Stimulated activated CD4-positive, alpha-beta T cell treated with anti-CD3 and anti-CD28 coated beads, Interleukin-4, amount 100 ng/mL, for 4 hours (primary cell): ENCODE measurements around the gene GEMIN5.
"Not testable (repeated sequence)": the region's sequence is repeated elsewhere in the genome, so short reads cannot be mapped to it uniquely, and the experiment has no call there.

Experiments
- DNase-seq, 2 experiments: peaks; one replicate each; pipeline ENCODE4 v3.0.0-alpha.2; 2020

GEMIN5 gene

DNA sequence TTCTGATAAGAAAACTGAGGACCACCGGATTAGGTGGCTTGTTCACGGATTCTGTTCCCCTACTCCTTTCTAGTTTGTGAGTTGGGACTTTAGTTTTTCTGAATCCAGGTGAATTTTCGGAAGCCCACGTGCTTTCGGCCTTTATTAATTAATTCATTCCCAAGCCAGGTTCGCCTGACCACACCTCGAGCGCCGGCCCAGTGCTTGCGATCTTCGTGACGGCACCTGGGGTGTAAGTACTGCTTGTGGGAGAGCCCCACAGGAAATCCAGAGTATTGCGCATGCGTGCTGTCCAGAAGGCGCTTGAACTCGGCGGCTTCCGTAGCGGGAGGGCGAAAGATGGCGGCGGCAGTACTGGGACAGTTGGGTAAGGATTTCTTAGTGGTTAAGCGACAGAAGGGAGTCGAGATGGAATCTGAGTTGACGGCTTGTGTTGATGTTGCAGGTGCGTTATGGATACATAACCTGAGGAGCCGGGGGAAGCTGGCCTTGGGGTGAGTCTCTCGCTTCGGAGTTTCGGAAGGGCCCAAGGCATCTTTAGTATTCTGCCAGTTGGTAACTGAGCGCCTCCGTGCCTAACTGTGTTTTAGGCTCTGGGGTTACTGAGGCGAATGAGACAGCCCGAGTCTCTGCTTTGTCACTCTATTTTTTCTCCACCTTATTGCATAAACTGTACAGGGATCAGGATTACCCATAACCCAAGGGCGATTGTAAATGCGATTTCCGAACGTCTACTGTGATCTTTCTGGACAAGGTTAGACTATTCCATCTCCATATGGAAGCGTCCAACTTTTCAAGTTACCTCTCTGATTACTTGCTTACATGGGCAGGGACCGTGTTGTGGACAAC is 3.0 kb upstream of the GEMIN5 start, which contains the start of gene MRPL22:
TSS of gene MRPL22 (plus strand) at position 302 of the 849 bp plus-strand sequence. CDS start at position 340, 38 bp downstream.
- DNase-seq, result peak; percentile 90 to 93

- DNase-seq, result peak in 1 of 2 experiments; percentile 1
Measured at GRCh38 chr5:154940375-154940771, 2.4 kb upstream of the GEMIN5 start.

- DNase-seq, result not testable (repeated sequence)
Measured at GRCh38 chr5:154939387-154939786, 1.4 kb upstream of the GEMIN5 start.

GRCh38 chr5:154937186-154937717 is 759 bp downstream of the GEMIN5 start:
- no peak for DNase-seq

DNA sequence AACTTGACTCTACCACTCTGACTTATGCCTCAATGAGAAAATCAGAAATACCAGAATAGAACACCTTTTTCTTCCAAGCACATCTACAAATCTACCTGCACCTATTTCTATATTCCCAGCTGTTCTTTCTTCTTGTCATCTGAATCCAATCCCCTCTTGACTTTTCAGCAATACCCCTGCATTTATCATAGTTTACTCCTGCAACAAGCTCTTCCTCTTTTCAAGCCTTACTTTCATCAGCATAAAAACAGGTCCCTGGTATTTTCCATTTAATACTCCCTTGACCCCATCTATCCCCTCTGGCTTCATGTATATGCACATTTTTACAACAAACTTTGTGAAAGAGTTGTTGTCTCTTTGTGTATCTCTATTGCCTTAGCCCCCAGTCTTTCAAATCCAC is 3.1 kb downstream of the GEMIN5 start:
- no peak for DNase-seq

DNA sequence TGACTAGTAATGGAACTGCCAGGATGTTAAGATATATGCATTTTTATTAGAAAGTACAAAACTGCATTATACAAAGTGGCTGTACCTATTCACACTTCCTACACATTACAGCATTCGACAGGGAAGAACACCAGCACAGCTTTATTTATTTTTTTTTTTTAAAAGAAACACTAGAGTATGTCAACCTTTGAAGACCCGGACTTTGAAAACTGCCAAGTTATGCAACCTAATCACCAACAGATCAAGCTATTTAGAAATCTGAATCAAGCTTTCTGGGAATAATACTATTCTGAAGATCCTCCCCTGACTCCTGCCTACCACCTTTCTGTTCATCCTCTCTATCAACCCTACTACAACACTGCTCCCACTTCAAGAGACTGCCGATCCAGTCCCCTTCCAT is 4.5 kb downstream of the GEMIN5 start:
- DNase-seq, result no peak

- DNase-seq, result no peak
Measured at GRCh38 chr5:154923441-154924430, 14.3 kb downstream of the GEMIN5 start.

- DNase-seq, result no peak
Measured at GRCh38 chr5:154917757-154918156, 20.3 kb downstream of the GEMIN5 start.

- no peak for DNase-seq
Measured at GRCh38 chr5:154916874-154917273, 21.1 kb downstream of the GEMIN5 start.

DNA sequence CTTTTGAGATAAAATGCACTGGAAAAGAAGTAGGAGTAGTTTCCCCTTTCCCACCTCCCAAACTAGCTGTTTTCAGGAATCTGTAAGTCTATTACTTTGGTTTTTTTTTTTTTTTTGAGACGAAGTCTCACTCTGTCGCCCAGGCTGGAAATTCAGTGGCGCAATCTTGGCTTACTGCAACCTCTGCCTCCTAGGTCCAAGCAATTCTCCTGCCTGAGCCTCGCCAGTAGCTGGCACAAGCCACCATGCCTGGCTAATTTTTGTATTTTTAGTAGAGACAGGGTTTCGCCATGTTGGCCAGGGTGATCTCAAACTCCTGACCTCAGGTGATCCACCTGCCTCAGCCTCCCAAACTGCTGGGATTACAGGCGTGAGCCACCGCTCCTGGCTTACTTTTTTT is 32.4 kb downstream of the GEMIN5 start:
- DNase-seq, result not testable (repeated sequence)

DNA sequence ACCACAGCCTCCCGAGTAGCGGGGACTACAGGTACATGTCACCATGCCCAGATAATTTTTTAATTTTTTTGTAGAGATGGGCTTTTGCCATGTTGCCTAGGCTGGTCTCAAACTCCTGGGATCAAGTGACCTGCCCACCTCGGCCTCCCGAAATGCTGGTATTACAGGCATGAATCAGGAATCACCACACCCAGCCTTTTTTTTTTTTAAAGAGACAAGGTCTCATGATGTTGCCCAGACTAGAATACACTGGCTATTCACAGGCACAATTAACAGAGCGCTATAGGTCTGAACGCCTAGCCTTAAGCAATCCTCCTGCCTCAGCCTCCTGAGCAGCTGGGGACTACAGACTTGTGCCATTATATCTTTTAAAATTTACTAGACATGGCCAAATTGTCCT is 36.1 kb downstream of the GEMIN5 start:
- no peak for DNase-seq

DNA sequence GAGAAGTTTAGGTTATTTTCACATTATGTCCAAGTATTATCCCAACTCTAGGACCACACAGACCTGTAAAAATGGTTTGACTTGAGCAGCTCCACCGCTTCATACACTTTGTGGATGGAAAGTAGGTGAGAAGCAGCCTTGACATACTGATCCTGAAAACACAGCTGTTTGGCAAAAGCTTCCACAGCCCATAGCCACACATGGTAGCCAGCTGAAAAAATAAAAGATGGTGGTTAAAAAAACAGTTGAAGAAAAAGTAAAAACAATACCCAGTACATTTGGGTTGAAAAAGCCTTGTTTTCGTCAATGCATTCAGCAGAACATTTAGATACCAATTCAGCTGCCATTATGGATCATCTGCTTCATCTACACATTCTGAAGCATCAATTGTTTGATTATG is 36.7 kb downstream of the GEMIN5 start:
- DNase-seq, result no peak

DNA sequence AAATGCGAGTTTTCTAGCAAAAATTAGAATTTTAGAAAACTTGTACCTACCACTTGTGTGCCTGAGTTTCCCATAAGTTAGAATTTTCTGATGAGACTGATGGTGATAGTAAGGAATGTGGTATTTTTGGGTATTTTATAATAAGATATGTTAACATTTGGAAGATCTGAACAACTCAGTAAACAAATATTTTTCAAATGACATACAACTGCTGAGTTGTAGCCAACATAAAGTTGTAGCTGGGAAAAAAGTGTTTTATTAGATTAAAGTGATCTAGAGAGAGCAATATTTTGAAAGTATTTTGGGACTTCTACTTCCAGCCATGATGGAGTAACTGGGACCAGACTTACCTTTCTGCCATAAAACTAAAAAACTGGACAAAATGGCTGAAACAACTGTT is 37.9 kb downstream of the GEMIN5 start:
- DNase-seq, result no peak

- no peak for DNase-seq
Measured at GRCh38 chr5:154899151-154899816, 38.7 kb downstream of the GEMIN5 start.

- no peak for DNase-seq
Measured at GRCh38 chr5:154898210-154898609, 39.8 kb downstream of the GEMIN5 start.

DNA sequence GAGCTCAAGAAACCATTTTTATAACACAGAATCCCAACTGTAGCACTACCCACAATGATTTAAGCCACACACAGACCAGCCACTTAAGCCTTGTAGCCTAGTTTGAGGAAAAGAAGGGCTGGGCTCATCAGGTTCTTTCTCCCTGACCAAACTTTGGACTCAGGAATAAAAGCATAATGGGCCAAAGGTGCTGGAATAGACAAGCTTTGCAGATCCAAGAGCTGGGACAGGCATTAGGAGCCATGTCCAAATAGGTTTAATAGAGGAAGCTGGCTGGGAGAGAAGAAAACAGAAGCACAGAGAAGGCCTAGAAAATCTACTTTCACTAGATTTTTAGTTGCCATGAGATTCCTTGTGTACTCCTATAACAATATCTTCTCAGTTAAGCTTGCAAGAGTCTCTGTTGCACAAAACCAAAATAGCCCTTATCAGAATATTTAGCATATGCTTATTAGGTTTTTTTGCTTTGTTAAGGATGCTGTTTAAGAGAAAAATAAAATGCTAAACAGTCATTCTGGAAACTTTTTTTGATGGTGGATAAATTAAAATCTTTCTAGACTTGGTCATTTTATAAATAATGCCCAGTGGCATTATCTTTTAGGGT is 41.3 kb downstream of the GEMIN5 start:
- no peak for DNase-seq

DNA sequence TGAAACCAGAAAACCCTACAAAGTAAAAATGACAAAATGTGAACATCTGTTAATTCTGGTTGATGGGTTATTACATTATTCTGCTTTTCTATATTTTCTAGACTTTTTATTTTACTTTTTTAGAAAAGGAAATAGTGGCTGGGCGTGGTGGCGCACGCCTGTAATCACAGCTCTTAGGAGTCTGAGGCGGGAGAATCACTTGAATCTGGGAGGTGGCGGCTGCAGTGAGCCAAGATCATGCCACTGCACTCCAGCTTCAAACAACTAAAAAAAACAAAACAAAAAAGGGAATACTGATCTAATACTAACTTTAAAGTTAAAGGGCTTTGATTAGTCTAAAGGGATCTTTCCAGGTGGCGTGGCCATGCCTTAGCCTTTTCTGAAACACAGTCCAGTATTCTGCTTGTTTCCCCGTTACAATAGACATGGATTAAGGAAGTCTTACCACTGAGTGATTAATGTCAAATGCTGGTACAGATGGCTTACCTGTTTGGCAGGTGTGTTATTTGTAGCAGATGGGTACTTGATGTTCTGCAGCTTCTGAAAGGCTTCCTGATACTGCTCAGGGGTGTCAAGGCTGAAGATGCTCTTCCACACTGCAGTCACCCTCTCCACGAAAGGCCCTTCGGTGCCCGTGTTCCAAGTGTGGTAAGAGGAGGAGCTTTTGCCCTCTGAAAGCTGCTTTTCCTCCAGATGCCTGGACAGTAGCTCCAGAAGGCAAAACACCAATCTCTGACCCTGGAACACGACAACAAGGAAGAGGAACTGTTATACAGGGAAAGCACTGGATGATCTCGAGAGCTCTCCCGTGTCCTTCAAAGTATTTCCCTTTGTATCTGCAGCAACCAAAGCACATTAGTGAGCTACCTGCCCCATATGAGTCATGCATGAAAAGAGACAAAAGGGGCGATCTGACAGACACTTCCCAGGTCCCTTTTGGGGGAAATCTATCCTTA is 42.1 kb downstream of the GEMIN5 start:
- DNase-seq, result no peak

DNA sequence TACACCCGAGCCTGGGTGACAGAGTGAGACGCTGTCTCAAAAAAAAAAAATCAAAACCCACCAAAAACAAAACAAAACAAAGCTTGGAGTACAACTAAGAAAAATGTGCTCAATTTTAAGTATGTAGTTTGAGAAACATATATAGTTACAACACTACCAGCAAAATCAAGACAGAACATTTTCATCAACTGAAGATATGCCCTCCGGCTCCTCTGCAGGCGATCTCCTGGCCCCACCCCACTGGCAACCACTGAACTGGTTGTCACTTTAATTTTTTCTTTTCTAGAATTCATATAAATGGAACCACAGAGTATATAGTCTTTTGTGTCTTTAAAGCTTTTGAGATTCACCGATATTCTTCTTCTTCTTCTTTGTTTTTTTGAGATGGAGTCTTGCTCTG is 44.6 kb downstream of the GEMIN5 start:
- DNase-seq, result no peak

GRCh38 chr5:154892369-154892771 is 45.6 kb downstream of the GEMIN5 start:
- DNase-seq, result no peak

- no peak for DNase-seq
Measured at GRCh38 chr5:154885439-154885838, 52.6 kb downstream of the GEMIN5 start.

DNA sequence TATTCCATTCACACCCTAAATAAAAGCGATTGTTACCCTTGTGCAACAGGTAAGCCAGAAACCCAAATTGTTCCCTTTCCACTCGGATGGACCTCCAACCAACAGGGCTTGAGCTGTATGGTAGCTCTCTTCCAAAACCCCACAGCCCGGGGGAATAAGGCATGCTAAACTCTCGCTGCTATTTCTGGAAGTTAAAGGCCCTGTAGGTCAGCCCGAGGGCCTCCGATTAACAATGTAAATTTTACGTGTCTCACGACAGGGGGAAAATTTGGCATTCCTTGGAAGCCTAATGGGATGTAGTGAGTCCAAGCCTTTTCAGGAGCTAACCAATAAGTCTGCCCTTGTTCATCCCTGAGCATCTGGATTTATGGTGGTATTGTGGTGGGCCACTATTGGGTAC is 53.6 kb downstream of the GEMIN5 start:
- no peak for DNase-seq
